Stimulated activated CD4-positive, alpha-beta T cell treated with anti-CD3 and anti-CD28 coated beads, Interleukin-12 subunit alpha, Interleukin-12 subunit beta, amount 100 ng/mL, for 4 hours (primary cell): ENCODE measurements around the gene GPA33.

Experiments used
- DNase-seq: peaks from one replicate; pipeline ENCODE4 v3.0.0-alpha.2; 2020

GPA33 gene

GRCh38 chr1:167090314-167090942 is at the start of gene GPA33:
TSS of gene GPA33 (minus strand) at chr1:167090377. CDS start at chr1:167090287, 90 bp downstream.
- DNase-seq, result no peak

GRCh38 chr1:167138703-167139102 is 48.5 kb upstream of the GPA33 start:
- DNase-seq, result no peak

GRCh38 chr1:167137793-167138510 is 47.8 kb upstream of the GPA33 start:
- DNase-seq, result no peak

DNA sequence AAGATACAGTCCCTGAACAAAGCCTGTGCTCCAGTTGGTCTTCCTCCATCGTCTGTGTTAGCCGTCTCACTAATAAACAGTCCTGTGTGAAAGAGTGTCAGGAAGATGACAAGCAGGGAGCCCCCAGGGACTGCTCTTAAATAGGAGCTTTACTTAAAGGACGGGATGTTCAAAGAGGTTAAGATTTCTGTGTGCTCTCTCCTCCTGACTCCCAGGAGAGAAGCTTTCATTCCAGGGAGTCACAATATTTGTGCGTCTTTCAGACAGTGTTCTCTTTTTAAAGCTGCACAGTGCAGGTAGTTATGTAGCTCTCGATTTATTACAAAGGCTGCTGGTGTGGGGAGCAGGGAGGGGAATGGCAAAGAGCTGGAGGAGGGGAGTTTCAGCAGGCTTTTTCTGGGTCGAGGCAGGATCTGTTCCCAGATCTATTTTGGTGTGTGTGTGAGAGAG is 47.2 kb upstream of the GPA33 start:
- DNase-seq, result no peak

- no peak for DNase-seq
Measured at GRCh38 chr1:167136806-167137205, 46.6 kb upstream of the GPA33 start.

- no peak for DNase-seq
Measured at GRCh38 chr1:167136191-167136614, 46.0 kb upstream of the GPA33 start.

- DNase-seq, result no peak
Measured at GRCh38 chr1:167135281-167135840, 45.2 kb upstream of the GPA33 start.

DNA sequence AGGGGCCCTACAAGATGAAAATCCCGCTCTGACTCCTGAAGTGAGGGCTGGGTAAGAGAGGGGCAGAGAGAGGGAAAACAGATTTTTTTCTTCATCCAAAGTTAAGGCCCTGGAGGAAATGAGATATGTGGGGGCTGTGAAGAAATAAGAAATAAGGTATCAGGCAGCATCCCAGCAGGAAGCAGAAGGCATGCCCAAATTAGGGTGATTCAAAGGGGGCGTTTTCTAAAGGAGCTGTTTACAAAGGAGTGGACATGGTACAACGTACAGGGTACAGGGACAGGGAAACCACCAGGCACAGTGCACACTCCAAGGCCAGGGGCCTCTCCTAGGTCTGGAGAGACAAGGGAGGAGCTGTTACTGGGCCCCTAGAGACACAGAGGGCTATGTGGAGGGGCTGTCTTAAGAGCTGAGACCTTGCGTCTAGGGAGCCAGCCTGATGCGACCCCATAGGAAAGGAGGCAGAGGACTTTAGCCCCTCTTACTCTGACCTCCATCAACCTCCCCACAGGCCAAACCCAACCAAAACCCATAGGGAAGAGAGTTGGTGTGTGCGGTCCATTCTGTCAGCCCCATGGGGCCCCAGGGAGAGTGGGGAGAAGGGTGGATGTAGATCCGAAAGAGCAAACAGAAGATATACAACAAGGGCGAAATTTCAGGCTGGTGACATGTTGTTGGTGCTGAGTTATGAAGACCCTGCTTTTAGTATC is 42.3 kb upstream of the GPA33 start:
- DNase-seq, result no peak

- no peak for DNase-seq
Measured at GRCh38 chr1:167130829-167131510, 40.8 kb upstream of the GPA33 start.

GRCh38 chr1:167128261-167129227 is 38.4 kb upstream of the GPA33 start:
- no peak for DNase-seq

- no peak for DNase-seq
Measured at GRCh38 chr1:167127661-167128060, 37.5 kb upstream of the GPA33 start.

- DNase-seq, result no peak
Measured at GRCh38 chr1:167127236-167127635, 37.1 kb upstream of the GPA33 start.

DNA sequence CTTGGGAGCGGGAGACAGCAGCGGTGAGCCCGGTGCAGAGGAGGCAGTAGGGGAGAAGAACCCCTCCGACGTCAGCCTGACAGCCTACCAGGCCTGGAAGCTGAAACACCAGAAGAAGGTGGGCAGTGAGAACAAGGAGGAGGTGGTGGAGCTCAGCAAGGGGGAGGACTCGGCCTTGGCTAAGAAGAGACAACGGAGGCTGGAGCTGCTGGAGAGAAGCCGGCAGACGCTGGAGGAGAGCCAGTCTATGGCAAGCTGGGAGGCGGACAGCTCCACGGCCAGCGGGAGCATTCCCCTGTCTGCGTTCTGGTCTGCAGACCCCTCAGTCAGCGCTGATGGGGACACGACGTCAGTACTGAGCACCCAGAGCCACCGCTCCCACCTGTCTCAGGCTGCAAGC is 36.6 kb upstream of the GPA33 start:
- no peak for DNase-seq

- no peak for DNase-seq
Measured at GRCh38 chr1:167126317-167126716, 36.1 kb upstream of the GPA33 start.

- DNase-seq, result no peak
Measured at GRCh38 chr1:167122568-167122967, 32.4 kb upstream of the GPA33 start.

GRCh38 chr1:167122121-167122480 is 31.9 kb upstream of the GPA33 start:
- no peak for DNase-seq

DNA sequence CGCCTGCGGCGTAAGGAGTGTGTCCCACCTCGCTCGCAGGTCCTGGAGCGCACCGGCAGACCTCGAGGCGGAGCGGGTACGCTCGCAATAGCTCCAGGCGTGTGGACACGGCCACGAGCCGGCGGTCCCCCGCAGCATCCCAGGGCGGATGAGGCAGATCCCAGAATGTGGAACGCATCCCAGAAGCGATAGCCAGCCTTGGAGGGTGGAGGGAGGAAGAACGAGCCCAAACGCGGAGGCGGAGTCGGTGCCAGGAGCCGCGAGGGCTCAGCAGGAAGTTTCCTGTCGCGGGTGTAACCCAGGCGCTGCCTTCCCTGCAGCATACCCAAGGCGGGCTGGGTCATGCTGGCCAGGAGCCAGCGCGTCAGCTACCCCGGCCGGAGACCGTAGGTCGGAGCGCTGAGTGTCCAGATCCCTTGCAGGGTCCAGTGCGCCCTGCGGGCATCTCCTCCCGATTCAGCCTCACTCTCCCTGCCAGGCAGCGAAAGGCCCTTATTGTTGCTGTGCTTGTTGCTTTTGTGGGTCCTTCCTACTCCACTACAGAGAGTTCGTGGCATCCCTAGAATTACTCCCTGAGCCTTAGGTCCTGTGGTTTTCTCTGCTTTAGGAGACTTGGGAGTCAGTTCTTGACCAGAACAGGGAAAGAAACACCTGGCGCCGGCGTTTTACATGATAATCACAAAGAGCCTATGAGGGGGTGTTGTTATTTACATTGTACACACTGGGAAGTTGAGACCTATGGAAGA is 31.4 kb upstream of the GPA33 start:
- DNase-seq, result peak; percentile 36

GRCh38 chr1:167120899-167121298 is 30.7 kb upstream of the GPA33 start:
- DNase-seq, result no peak

DNA sequence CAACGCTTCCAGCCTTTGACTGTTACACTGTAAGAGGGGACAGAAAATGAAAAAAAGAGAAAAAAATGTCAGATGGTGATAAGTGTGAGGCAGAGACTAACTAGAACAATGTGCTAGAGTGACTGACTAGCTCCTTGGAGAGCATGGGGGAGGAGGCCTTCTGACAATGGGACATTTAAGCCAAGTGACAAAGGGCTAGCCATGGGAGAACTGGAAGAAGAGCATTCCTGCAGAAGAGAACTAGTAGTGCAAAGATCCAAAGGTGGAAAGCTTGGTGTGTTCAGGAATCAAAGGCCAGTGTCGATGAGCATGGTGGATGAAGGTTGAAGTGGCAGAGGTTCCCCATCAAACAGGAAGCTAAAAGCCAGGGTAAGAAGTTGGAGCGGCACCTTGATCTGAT is 29.5 kb upstream of the GPA33 start:
- no peak for DNase-seq

- DNase-seq, result no peak
Measured at GRCh38 chr1:167118188-167118587, 28.0 kb upstream of the GPA33 start.

GRCh38 chr1:167117225-167117624 is 27.0 kb upstream of the GPA33 start:
- DNase-seq, result no peak
